ENCODE results near the gene GID4.

Gene GID4

DNA sequence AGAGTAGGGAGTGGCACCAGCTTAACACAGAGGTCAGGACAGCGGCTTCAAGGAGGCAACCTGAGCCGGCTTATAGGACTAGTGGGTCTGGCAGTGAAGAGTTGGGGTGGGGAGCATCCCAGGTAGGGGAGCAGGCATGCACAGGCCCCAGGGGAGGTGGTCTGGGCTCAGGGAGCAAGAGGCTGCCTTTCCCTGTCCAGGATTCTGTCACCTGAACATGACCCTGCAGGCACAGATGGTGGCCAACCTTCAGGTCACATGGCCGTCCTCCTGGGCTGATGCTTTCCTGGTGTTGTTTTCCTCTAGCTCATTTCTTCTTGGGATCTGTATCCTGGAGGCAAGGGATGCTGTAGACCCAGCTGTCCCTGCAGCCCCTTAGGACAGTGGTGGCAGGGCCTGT is 65.8 kb downstream of the GID4 start:
- no peak overlapping the region for H3K4me2 ChIP-seq
- no peak overlapping the region for H3K27ac ChIP-seq
- peaks cover 19 to 76% (median 61%) of the 10 kb centered on the region in 10 experiments for H3K4me1 ChIP-seq
- H3K9me3 ChIP-seq (replicated peaks in 1 of 11) = no peaks in the 10 kb centered on the region
- no peak overlapping the region for H3K4me3 ChIP-seq
- peaks cover 8 to 84% (median 39%) of the 10 kb centered on the region in 11 experiments; a peak in 18 of 22 replicates for H4K20me1 ChIP-seq
- H3K36me3 ChIP-seq = peaks cover 13 to 69% (median 57%) of the 10 kb centered on the region in 11 experiments; a peak in 20 of 22 replicates
- H3K27me3 ChIP-seq = no peaks in the 10 kb centered on the region
- no peak overlapping the region for H3K9ac ChIP-seq
- no peak for TF ChIP-seq Cebpa-rat (IDR thresholded peaks at IDR 0.05)

DNA sequence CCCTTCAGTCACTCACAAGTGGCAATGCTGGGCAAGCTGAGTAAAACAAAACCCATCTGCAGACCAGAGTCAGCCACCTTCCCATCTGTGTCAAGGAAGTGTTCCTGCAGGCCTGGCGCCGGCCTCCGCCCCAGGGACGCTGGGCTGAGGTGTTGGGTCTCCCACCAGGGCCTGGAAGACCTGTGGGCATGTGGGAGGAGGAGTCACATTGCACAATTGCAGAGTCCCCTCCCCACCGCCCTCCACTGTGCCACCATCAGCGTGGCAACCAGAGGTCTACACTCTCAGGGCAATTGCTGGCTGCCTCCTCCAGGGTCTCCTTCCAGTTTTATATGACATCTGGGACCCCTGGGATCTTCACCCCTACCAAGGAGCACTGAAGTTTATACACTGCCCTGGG is 66.4 kb downstream of the GID4 start:
- TF ChIP-seq Cebpa-rat (IDR thresholded peaks at IDR 0.05) = no peak
- H3K4me2 ChIP-seq = no peak overlapping the region
- H3K4me1 ChIP-seq = peaks cover 19 to 74% (median 60%) of the 10 kb centered on the region in 10 experiments
- no peak overlapping the region for H3K27ac ChIP-seq
- H4K20me1 ChIP-seq = peaks cover 5 to 78% (median 33%) of the 10 kb centered on the region in 11 experiments; a peak in 18 of 22 replicates
- no peak overlapping the region for H3K4me3 ChIP-seq
- no peaks in the 10 kb centered on the region for H3K9me3 ChIP-seq (replicated peaks in 1 of 11)
- H3K36me3 ChIP-seq = peaks cover 7 to 64% (median 51%) of the 10 kb centered on the region in 11 experiments; a peak in 19 of 22 replicates
- H3K9ac ChIP-seq = no peak overlapping the region
- no peaks in the 10 kb centered on the region for H3K27me3 ChIP-seq

DNA sequence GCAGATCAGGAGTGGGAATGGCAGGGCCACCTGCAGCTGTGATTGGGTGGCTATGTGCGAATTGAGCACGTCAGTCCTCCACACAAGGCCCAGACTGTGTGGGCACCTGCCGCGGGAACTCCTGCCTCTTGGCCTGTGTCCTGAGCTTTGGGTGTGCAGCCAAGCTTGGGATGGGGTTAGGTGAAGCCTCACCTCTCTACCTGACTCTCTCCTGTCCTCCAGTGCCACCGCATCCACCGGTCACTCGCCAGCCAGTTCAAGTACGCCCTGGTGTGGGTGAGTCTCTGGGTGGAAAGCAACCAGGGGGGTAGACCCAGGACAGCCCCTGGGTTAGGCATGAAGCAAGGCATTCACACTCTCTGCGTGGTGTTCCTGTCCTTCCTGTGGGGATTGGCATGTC is 67.0 kb downstream of the GID4 start:
- TF ChIP-seq Cebpa-rat (IDR thresholded peaks at IDR 0.05) = no peak
- Histone ChIP-seq H4K20me1 (peaks cover 1 to 72% (median 27%) of the 10 kb centered on the region in 11 experiments; a peak in 18 of 22 replicates), H3K9me3 (replicated peaks in 1 of 11) (no peaks in the 10 kb centered on the region), H3K27ac (no peak overlapping the region), H3K4me3 (no peak overlapping the region), H3K27me3 (no peaks in the 10 kb centered on the region), H3K9ac (0 out of 22 replicates have a peak overlapping the region, but pooled peaks of 1 of the 11 experiments have one; percentile 7), H3K4me1 (peaks cover 19 to 69% (median 56%) of the 10 kb centered on the region in 10 experiments), H3K4me2 (peak overlapping the region in 2 of 11 experiments; percentile 37 to 71; a peak in 2 of 22 replicates), H3K36me3 (peaks cover 3 to 57% (median 47%) of the 10 kb centered on the region in 11 experiments; a peak in 19 of 22 replicates)

DNA sequence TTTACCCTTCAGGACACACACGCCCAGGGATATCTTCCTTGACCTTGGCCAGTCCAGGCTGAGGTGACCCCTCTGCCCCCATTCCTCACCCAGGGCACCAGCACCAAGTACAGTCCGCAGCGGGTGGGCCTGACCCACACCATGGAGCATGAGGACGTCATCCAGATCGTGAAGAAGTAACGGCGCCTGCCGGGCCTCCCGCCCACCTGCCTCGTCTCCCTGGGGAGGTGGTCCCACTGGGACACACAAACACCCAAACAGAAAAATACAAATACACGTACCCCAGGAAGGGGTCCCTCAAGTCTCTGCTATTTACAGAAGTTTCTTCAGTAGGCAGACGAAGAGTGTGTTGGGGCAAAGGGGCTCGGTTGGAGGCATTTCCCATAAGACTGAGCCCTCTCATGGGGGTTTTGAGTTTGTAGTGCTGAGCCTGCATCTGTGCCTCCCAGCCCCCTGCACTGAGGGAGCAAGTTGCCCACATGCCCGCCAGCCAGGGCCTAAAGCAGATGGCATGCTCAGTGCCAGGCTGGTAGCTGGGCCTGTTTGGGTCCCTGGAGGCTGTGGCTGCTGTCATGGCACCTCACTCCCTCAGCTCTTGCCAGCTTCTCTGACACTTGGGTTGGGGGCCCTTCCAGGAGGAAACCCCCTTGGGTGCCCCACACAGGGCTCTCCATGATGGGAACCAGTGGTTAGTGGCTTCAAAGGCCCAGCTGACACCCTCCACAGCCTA is 68.0 kb downstream of the GID4 start:
- Histone ChIP-seq H3K4me1 (peaks cover 10 to 59% (median 46%) of the 10 kb centered on the region in 10 experiments), H3K4me2 (peak overlapping the region in 8 of 11 experiments; percentile 26 to 81 (median 68); a peak in 15 of 22 replicates), H4K20me1 (peaks cover 0 to 62% (median 18%) of the 10 kb centered on the region in 11 experiments; a peak in 17 of 22 replicates), H3K4me3 (no peak overlapping the region; a peak in 1 of 20 replicates), H3K9ac (peak overlapping the region in 5 of 11 experiments; percentile 25 to 63 (median 48); a peak in 9 of 22 replicates), H3K9me3 (replicated peaks in 1 of 11) (no peaks in the 10 kb centered on the region), H3K27ac (peak overlapping the region in 6 of 11 experiments; percentile 20 to 57 (median 38); a peak in 8 of 22 replicates), H3K27me3 (no peaks in the 10 kb centered on the region), H3K36me3 (peaks cover 0 to 47% (median 38%) of the 10 kb centered on the region in 11 experiments; a peak in 19 of 22 replicates)
- no peak for TF ChIP-seq Cebpa-rat (IDR thresholded peaks at IDR 0.05)

DNA sequence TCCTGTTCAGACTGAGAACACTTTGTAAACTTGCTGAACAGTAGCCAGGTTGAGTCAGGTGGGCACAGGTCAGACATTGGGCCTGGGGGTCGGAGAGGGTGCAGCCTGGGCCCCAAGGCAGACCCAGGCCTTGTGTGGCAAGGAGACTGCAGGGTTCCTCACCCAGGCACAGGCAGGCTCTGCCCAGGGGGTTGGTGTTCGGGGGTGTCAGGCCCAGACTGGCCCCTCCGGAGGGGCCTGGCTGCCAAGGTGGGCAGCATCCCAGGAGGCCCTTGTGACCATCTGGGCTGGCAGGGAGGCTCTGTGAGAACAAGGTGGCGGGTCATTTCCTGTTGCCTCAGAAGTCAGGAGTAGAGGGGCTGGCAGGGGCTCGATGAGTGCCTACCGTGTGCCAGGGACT is 68.8 kb downstream of the GID4 start:
- Histone ChIP-seq H3K27me3 (no peaks in the 10 kb centered on the region), H3K4me3 (no peak overlapping the region; a peak in 1 of 20 replicates), H3K4me1 (peaks cover 3 to 54% (median 40%) of the 10 kb centered on the region in 10 experiments), H3K4me2 (peak overlapping the region in 6 of 11 experiments; percentile 37 to 81 (median 70); a peak in 10 of 22 replicates), H3K36me3 (peaks cover 0 to 47% (median 38%) of the 10 kb centered on the region in 11 experiments; a peak in 19 of 22 replicates), H3K9ac (peak overlapping the region in 5 of 11 experiments; percentile 25 to 63 (median 48); a peak in 6 of 22 replicates), H3K9me3 (replicated peaks in 1 of 11) (no peaks in the 10 kb centered on the region), H3K27ac (peak overlapping the region in 4 of 11 experiments; percentile 20 to 57 (median 45); a peak in 7 of 22 replicates), H4K20me1 (peaks cover 0 to 55% (median 15%) of the 10 kb centered on the region in 11 experiments; a peak in 17 of 22 replicates)
- no peak for TF ChIP-seq Cebpa-rat (IDR thresholded peaks at IDR 0.05)

DNA sequence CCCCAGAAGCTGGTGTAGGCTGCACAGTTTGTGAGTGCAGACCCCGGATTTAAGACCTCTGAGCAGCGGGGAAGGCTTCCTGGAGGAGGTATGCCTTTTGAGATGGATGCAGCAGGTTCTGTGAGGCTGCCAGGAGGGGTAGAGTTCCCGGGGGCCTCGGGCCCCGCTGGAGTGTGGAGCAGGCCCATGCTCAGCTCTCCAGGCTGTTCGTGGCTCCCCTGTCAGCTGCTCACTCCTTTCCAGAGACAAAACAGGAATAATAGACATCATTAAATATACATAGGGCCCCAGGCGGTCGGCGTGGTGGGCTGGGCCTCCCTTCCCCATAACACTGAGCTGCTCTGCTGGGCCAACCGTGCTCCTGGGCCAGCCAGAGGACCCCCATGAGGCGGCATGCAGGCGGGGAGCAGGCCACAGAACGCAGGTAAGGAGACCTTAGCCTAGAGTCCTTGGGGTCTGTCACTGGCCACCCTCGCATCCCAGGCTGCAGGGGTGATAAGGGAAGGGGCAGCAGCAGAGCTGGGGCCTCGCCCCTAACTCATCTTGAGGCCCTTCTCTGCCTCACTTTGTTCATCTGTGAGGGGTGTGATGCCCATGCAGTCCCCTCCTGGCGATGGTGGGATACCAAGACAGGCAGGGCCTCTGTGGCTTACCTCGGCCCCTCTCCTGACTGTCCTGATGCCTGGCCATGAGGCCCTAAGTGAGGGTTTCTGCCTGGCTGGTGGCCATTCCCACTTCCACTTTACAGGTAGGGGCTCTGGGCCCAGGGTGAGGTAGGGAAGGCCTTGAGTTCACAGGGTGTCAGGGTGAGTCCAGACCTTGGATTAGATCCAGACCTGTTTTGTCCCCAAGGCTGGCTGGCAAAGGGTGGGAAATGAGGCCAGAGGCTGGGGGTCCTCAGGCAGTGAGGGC is 69.4 kb downstream of the GID4 start, which contains the start of gene MYO15A:
MYO15A (plus strand) TSS at position 356 of the 912 bp plus-strand sequence. CDS start 10,045 bp downstream, outside the sequence.
- no peaks in the 10 kb centered on the region for H3K9me3 ChIP-seq (replicated peaks in 1 of 11)
- H4K20me1 ChIP-seq = peaks cover 0 to 48% (median 8%) of the 10 kb centered on the region in 11 experiments; a peak in 11 of 22 replicates
- peak within 1 kb of the TSS in 6 of 11 experiments; percentile 20 to 57 (median 38); a peak in 8 of 22 replicates for H3K27ac ChIP-seq
- peaks cover 0 to 54% (median 40%) of the 10 kb centered on the region in 10 experiments; a peak in 16 of 20 replicates for H3K4me1 ChIP-seq
- H3K9ac ChIP-seq = peak within 1 kb of the TSS in 6 of 11 experiments; percentile 20 to 63 (median 42); a peak in 8 of 22 replicates
- no peak within 1 kb of the TSS; a peak in 1 of 20 replicates for H3K4me3 ChIP-seq
- H3K4me2 ChIP-seq = peak within 1 kb of the TSS in 8 of 11 experiments; percentile 26 to 81 (median 68); a peak in 14 of 22 replicates
- TF ChIP-seq Cebpa-rat (IDR thresholded peaks at IDR 0.05) = no peak
- peaks cover 0 to 41% (median 38%) of the 10 kb centered on the region in 11 experiments; a peak in 19 of 22 replicates for H3K36me3 ChIP-seq
- no peaks in the 10 kb centered on the region for H3K27me3 ChIP-seq

DNA sequence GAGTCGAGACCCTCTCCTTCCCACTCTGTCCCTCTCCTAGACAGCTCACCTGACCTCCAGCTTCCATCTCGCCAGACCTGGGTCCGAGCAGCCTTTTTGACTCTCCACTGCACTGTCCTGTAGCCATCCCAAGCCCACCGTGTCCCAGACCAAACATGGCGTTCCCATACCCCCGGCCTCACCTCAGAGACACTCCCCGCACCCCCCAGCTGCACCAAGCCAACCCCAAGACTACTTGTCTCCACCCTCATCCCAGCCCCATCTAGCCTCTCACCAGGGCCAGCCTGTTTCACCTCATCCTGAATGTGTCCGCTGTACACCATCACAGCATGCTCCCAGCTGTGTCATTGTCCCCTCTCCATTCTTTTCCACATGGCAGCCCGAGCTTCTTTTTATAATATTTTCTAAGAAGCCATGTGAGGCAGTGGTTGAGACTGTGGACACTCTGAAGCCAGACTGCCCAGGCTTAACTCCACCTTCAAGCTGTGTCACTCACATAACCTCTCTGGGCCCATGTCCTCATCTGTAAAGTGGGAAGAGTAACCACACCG is 70.8 kb downstream of the GID4 start:
- Histone ChIP-seq H4K20me1 (peaks cover 0 to 35% (median 6%) of the 10 kb centered on the region in 11 experiments; a peak in 7 of 22 replicates), H3K9ac (no peak overlapping the region), H3K4me2 (no peak overlapping the region), H3K36me3 (peaks cover 0 to 28% (median 25%) of the 10 kb centered on the region in 11 experiments; a peak in 18 of 22 replicates), H3K9me3 (replicated peaks in 1 of 11) (no peaks in the 10 kb centered on the region), H3K4me3 (no peak overlapping the region), H3K27ac (no peak overlapping the region), H3K27me3 (no peaks in the 10 kb centered on the region), H3K4me1 (peaks cover 0 to 53% (median 44%) of the 10 kb centered on the region in 10 experiments; a peak in 16 of 20 replicates)
- no peak for TF ChIP-seq Cebpa-rat (IDR thresholded peaks at IDR 0.05)
